ENCODE data around the gene RGS10. TPM values are rescaled to one million over a fixed set of nuclear protein-coding genes. Genes with fewer than 3 reads are reported as not detected.
A peak's percentile ranks its signal among the peaks of the same experiment; 100 is the strongest.

RGS10 gene
- total and polyA plus RNA-seq, 7 donors = 4.2 to 28.4 (median 9.5) TPM

GRCh38 chr10:119504651-119505050 is 37.9 kb downstream of the RGS10 start:
- no peak for DNase-seq
- Histone ChIP-seq H3K27ac (no peak overlapping the region), H3K4me3 (no peak overlapping the region), H3K36me3 (ENCODE audit: insufficient read depth in 1 of 2, low read depth in 1 of 2) (no peaks in the 10 kb centered on the region), H3K9me3 (no peaks in the 10 kb centered on the region), H3K4me1 (no peaks in the 10 kb centered on the region), H3K27me3 (ENCODE audit: insufficient read depth in 3 of 3, low read length in 2 of 3) (no peaks in the 10 kb centered on the region)
- WGBS, 3 donors = 82 to 87% (median 86%) methylated on average over 10 of the region's 10 CpGs
- no peak for TF ChIP-seq CTCF (IDR thresholded peaks at IDR 0.05)
- intact Hi-C loops (cut with DNase I) = no loop called here
- no peak for ATAC-seq

GRCh38 chr10:119503821-119504220 is 38.7 kb downstream of the RGS10 start:
- Histone ChIP-seq H3K4me1 (no peaks in the 10 kb centered on the region), H3K27ac (no peak overlapping the region), H3K9me3 (no peaks in the 10 kb centered on the region), H3K4me3 (no peak overlapping the region), H3K27me3 (ENCODE audit: insufficient read depth in 3 of 3, low read length in 2 of 3) (no peaks in the 10 kb centered on the region), H3K36me3 (ENCODE audit: insufficient read depth in 1 of 2, low read depth in 1 of 2) (no peaks in the 10 kb centered on the region)
- 87 to 97% (median 91%) methylated on average over 5 of the region's 5 CpGs for WGBS, 3 donors
- DNase-seq = no peak
- no peak for ATAC-seq
- no peak for TF ChIP-seq CTCF (IDR thresholded peaks at IDR 0.05)
- intact Hi-C loops (cut with DNase I) = no loop called here

- no peaks in the 10 kb centered on the region for H3K36me3 ChIP-seq (ENCODE audit: insufficient read depth in 1 of 2, low read depth in 1 of 2)
- no peak for TF ChIP-seq CTCF (IDR thresholded peaks at IDR 0.05)
- WGBS, 3 donors = 73 to 85% (median 82%) methylated on average over 19 of the region's 19 CpGs
- DNase-seq (no peak), ATAC-seq (no peak)
- no peak overlapping the region for H3K4me3 ChIP-seq
- no peaks in the 10 kb centered on the region for H3K9me3 ChIP-seq
- no peaks in the 10 kb centered on the region for H3K27me3 ChIP-seq (ENCODE audit: insufficient read depth in 3 of 3, low read length in 2 of 3)
- H3K4me1 ChIP-seq = no peaks in the 10 kb centered on the region
- no peak overlapping the region for H3K27ac ChIP-seq
- intact Hi-C loops (cut with DNase I) = no loop called here
Observed at GRCh38 chr10:119502618-119503155, 39.8 kb downstream of the RGS10 start.

- no peak for DNase-seq
- Histone ChIP-seq H3K27ac (no peak overlapping the region), H3K4me1 (no peaks in the 10 kb centered on the region), H3K36me3 (ENCODE audit: insufficient read depth in 1 of 2, low read depth in 1 of 2) (no peaks in the 10 kb centered on the region), H3K27me3 (ENCODE audit: insufficient read depth in 3 of 3, low read length in 2 of 3) (no peaks in the 10 kb centered on the region), H3K9me3 (no peaks in the 10 kb centered on the region), H3K4me3 (no peak overlapping the region)
- ATAC-seq = peak in 1 of 4 donors; percentile 31
- intact Hi-C loops (cut with DNase I) = no loop called here
- no peak for TF ChIP-seq CTCF (IDR thresholded peaks at IDR 0.05)
- 75 to 87% (median 79%) methylated on average over 12 of the region's 12 CpGs for WGBS, 3 donors
Observed at GRCh38 chr10:119502209-119502608, 40.3 kb downstream of the RGS10 start.

- DNase-seq (no peak), ATAC-seq (no peak)
- 91 to 96% (median 93%) methylated on average over 2 of the region's 2 CpGs for WGBS, 3 donors
- Histone ChIP-seq H3K27me3 (ENCODE audit: insufficient read depth in 3 of 3, low read length in 2 of 3) (no peaks in the 10 kb centered on the region), H3K9me3 (no peaks in the 10 kb centered on the region), H3K27ac (no peak overlapping the region), H3K4me1 (no peaks in the 10 kb centered on the region), H3K36me3 (ENCODE audit: insufficient read depth in 1 of 2, low read depth in 1 of 2) (no peaks in the 10 kb centered on the region), H3K4me3 (no peak overlapping the region)
- TF ChIP-seq CTCF (IDR thresholded peaks at IDR 0.05) = no peak
- intact Hi-C loops (cut with DNase I) = no loop called here
Observed at GRCh38 chr10:119501690-119502089, 40.8 kb downstream of the RGS10 start.

Measured in psoas muscle (tissue), 8 donors.